SK-N-SH treated with all-trans-retinoic acid at 6 μM for 48 hours (cell line): ENCODE data around the gene CACNA1B.

Source experiments
- ATAC-seq: fragments of 200-7000 bp; cut with Tn5 transposase; 3 replicates; pipeline ENCODE4 v1.9.1; 2020; ENCODE audit warnings: mild to moderate bottlenecking, moderate library complexity
- ARNTL ChIP-seq: fragments of 450-650 bp; formaldehyde crosslinking; IDR thresholded peaks from 2 replicates; pipeline ENCODE4 v1.5.0; 2020; ENCODE audit warnings: low read depth, mild to moderate bottlenecking, moderate library complexity, borderline replicate concordance
- BACH2 ChIP-seq: fragments of 250-450 bp; sonication (Bioruptor Pico); IDR thresholded peaks from 2 replicates; pipeline ENCODE4 v1.9.0; 2021; ENCODE audit warnings: mild to moderate bottlenecking, borderline replicate concordance
- CSDC2 ChIP-seq: fragments of 250-450 bp; sonication (Bioruptor Pico); IDR thresholded peaks from 2 replicates; pipeline ENCODE4 v1.5.0; 2020; ENCODE audit warnings: mild to moderate bottlenecking, moderate library complexity
- ESRRG ChIP-seq: fragments of 250-450 bp; sonication (Bioruptor Pico); IDR thresholded peaks from 2 replicates; pipeline ENCODE4 v1.6.1; 2021; ENCODE audit warnings: mild to moderate bottlenecking
- GLIS3 ChIP-seq: fragments of 250-450 bp; sonication (Bioruptor Pico); IDR thresholded peaks from 2 replicates; pipeline ENCODE4 v1.5.0; 2020; ENCODE audit warnings: mild to moderate bottlenecking, moderate library complexity
- ISL1 ChIP-seq: fragments of 250-450 bp; sonication (Bioruptor Pico); IDR thresholded peaks from 2 replicates; pipeline ENCODE4 v2.1.2; 2022; ENCODE audit warnings: mild to moderate bottlenecking, moderate library complexity
- OSR1 ChIP-seq: fragments of 250-450 bp; sonication (Bioruptor Pico); IDR thresholded peaks from 2 replicates; pipeline ENCODE4 v1.8.0; 2022; ENCODE audit warnings: moderate library complexity, mild to moderate bottlenecking, inconsistent platforms
- PATZ1 ChIP-seq: fragments of 250-450 bp; sonication (Bioruptor Pico); IDR thresholded peaks from 2 replicates; pipeline ENCODE4 v1.8.0; 2020; ENCODE audit warnings: mild to moderate bottlenecking, moderate library complexity, borderline replicate concordance
- PPARA ChIP-seq: fragments of 250-450 bp; sonication (Bioruptor Pico); IDR thresholded peaks from 2 replicates; pipeline ENCODE4 v1.5.0; 2020; ENCODE audit warnings: mild to moderate bottlenecking, borderline replicate concordance
- RARB ChIP-seq: fragments of 250-450 bp; sonication (Bioruptor Pico); IDR thresholded peaks from 2 replicates; pipeline ENCODE4 v1.8.0; 2021; ENCODE audit warnings: mild to moderate bottlenecking, moderate library complexity
- SNAI2 ChIP-seq: fragments of 250-450 bp; sonication (Bioruptor Pico); IDR thresholded peaks from 2 replicates; pipeline ENCODE4 v1.5.0; 2020; ENCODE audit warnings: mild to moderate bottlenecking, moderate library complexity
- TCF4 ChIP-seq: fragments of 250-450 bp; sonication (Bioruptor Pico); IDR thresholded peaks from 2 replicates; pipeline ENCODE4 v1.8.0; 2021; ENCODE audit warnings: mild to moderate bottlenecking, moderate library complexity, borderline replicate concordance
- TOX ChIP-seq: fragments of 250-450 bp; sonication (Bioruptor Pico); IDR thresholded peaks from 2 replicates; pipeline ENCODE4 v1.8.0; 2021; ENCODE audit warnings: mild to moderate bottlenecking, moderate library complexity, borderline replicate concordance
- ZC3H10 ChIP-seq: fragments of 250-450 bp; sonication (Bioruptor Pico); IDR thresholded peaks from 2 replicates; pipeline ENCODE4 v1.5.1; 2021; ENCODE audit warnings: mild to moderate bottlenecking, moderate library complexity
- ZFP30 ChIP-seq: fragments of 450-650 bp; formaldehyde crosslinking; IDR thresholded peaks from 2 replicates; pipeline ENCODE4 v1.5.0; 2022; ENCODE audit warnings: mild to moderate bottlenecking, moderate library complexity
- ZNF565 ChIP-seq: fragments of 450-650 bp; formaldehyde crosslinking; conservative IDR thresholded peaks from 2 replicates; pipeline ENCODE4 v1.5.0; 2020; ENCODE audit warnings: low read depth, mild to moderate bottlenecking, moderate library complexity
- ZNF70 ChIP-seq: fragments of 450-650 bp; formaldehyde crosslinking; IDR thresholded peaks from 2 replicates; pipeline ENCODE4 v1.5.0; 2020; ENCODE audit warnings: mild to moderate bottlenecking, moderate library complexity
- ZNF8 ChIP-seq: fragments of 450-650 bp; formaldehyde crosslinking; IDR thresholded peaks from 2 replicates; pipeline ENCODE4 v1.5.0; 2020; ENCODE audit warnings: mild to moderate bottlenecking, moderate library complexity
- TF ChIP-seq, protein P1 (sequence below): fragments of 250-450 bp; sonication (Bioruptor Pico); IDR thresholded peaks from 2 replicates; pipeline ENCODE4 v1.8.0; 2021; ENCODE audit warnings: low read depth, mild to moderate bottlenecking, moderate library complexity, borderline replicate concordance
- TF ChIP-seq, protein P2 (sequence below): fragments of 250-450 bp; sonication (Bioruptor Pico); IDR thresholded peaks from 2 replicates; pipeline ENCODE4 v1.5.1; 2021; ENCODE audit warnings: mild to moderate bottlenecking, moderate library complexity
- TF ChIP-seq, protein P3 (sequence below): fragments of 250-450 bp; sonication (Bioruptor Pico); IDR thresholded peaks from 2 replicates; pipeline ENCODE4 v1.5.0; 2020; ENCODE audit warnings: mild to moderate bottlenecking, moderate library complexity

CACNA1B gene

GRCh38 chr9:138020120-138020794 lies 142.7 kb downstream of the CACNA1B start:
- TF ChIP-seq TOX (no peak), ISL1 (no peak), ARNTL (CRISPR knock-in tag) (no peak), OSR1 (no peak), ZNF8 (CRISPR knock-in tag) (no peak), ZC3H10 (CRISPR knock-in tag) (no peak), SNAI2 (CRISPR knock-in tag) (no peak), ZFP30 (CRISPR knock-in tag) (no peak), ESRRG (CRISPR knock-in tag) (no peak), RARB (CRISPR knock-in tag) (no peak), GLIS3 (no peak), ZNF565 (CRISPR knock-in tag) (no peak), BACH2 (CRISPR knock-in tag) (no peak), PATZ1 (no peak), CSDC2 (CRISPR knock-in tag) (no peak), PPARA (CRISPR knock-in tag) (no peak), TCF4 (CRISPR knock-in tag) (no peak)
- TF ChIP-seq, protein P1, sequence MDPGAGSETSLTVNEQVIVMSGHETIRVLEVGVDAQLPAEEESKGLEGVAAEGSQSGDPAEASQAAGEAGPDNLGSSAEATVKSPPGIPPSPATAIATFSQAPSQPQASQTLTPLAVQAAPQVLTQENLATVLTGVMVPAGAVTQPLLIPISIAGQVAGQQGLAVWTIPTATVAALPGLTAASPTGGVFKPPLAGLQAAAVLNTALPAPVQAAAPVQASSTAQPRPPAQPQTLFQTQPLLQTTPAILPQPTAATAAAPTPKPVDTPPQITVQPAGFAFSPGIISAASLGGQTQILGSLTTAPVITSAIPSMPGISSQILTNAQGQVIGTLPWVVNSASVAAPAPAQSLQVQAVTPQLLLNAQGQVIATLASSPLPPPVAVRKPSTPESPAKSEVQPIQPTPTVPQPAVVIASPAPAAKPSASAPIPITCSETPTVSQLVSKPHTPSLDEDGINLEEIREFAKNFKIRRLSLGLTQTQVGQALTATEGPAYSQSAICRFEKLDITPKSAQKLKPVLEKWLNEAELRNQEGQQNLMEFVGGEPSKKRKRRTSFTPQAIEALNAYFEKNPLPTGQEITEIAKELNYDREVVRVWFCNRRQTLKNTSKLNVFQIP (CRISPR knock-in tag), result no peak
- TF ChIP-seq, protein P2, sequence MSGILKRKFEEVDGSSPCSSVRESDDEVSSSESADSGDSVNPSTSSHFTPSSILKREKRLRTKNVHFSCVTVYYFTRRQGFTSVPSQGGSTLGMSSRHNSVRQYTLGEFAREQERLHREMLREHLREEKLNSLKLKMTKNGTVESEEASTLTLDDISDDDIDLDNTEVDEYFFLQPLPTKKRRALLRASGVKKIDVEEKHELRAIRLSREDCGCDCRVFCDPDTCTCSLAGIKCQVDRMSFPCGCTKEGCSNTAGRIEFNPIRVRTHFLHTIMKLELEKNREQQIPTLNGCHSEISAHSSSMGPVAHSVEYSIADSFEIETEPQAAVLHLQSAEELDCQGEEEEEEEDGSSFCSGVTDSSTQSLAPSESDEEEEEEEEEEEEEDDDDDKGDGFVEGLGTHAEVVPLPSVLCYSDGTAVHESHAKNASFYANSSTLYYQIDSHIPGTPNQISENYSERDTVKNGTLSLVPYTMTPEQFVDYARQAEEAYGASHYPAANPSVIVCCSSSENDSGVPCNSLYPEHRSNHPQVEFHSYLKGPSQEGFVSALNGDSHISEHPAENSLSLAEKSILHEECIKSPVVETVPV (CRISPR knock-in tag), result no peak
- TF ChIP-seq, protein P3, sequence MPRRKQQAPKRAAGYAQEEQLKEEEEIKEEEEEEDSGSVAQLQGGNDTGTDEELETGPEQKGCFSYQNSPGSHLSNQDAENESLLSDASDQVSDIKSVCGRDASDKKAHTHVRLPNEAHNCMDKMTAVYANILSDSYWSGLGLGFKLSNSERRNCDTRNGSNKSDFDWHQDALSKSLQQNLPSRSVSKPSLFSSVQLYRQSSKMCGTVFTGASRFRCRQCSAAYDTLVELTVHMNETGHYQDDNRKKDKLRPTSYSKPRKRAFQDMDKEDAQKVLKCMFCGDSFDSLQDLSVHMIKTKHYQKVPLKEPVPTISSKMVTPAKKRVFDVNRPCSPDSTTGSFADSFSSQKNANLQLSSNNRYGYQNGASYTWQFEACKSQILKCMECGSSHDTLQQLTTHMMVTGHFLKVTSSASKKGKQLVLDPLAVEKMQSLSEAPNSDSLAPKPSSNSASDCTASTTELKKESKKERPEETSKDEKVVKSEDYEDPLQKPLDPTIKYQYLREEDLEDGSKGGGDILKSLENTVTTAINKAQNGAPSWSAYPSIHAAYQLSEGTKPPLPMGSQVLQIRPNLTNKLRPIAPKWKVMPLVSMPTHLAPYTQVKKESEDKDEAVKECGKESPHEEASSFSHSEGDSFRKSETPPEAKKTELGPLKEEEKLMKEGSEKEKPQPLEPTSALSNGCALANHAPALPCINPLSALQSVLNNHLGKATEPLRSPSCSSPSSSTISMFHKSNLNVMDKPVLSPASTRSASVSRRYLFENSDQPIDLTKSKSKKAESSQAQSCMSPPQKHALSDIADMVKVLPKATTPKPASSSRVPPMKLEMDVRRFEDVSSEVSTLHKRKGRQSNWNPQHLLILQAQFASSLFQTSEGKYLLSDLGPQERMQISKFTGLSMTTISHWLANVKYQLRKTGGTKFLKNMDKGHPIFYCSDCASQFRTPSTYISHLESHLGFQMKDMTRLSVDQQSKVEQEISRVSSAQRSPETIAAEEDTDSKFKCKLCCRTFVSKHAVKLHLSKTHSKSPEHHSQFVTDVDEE (CRISPR knock-in tag), result no peak
- no peak for ATAC-seq

- TF ChIP-seq PPARA (CRISPR knock-in tag), result no peak
- TF ChIP-seq ARNTL (CRISPR knock-in tag), result no peak
- TF ChIP-seq SNAI2 (CRISPR knock-in tag), result no peak
- TF ChIP-seq, protein P3 (CRISPR knock-in tag), result no peak
- TF ChIP-seq ESRRG (CRISPR knock-in tag), result no peak
- TF ChIP-seq RARB (CRISPR knock-in tag), result no peak
- TF ChIP-seq ZNF565 (CRISPR knock-in tag), result no peak
- no peak for TF ChIP-seq BACH2 (CRISPR knock-in tag)
- TF ChIP-seq TCF4 (CRISPR knock-in tag), result no peak
- no peak for TF ChIP-seq ZNF70 (CRISPR knock-in tag)
- TF ChIP-seq PATZ1, result no peak
- no peak for ATAC-seq
Measured at GRCh38 chr9:138020795-138021182, 143.2 kb downstream of the CACNA1B start.
